Muscle layer of duodenum (tissue), 2 donors: ENCODE data around the gene PHLPP1.

Experiments used
- H3K27ac ChIP-seq: one replicate; pipeline ENCODE4 v1.7.0; 2013; ENCODE audit warnings: mild to moderate bottlenecking, low read length
- H3K27me3 ChIP-seq: one replicate; pipeline ENCODE4 v1.7.0; 2013; ENCODE audit warnings: low read depth, mild to moderate bottlenecking, control low read depth, low read length
- H3K36me3 ChIP-seq, 2 donors: one replicate each; pipeline ENCODE4 v1.7.0; 2013; ENCODE audit warnings: low read length in 2 of 2, control low read depth in 1 of 2, mild to moderate bottlenecking in 1 of 2; ENCODE audit not compliant: insufficient read depth in 2 of 2, control insufficient read depth in 1 of 2
- H3K4me1 ChIP-seq, 2 donors: one replicate each; pipeline ENCODE4 v1.7.0; 2013; ENCODE audit warnings: low read length in 2 of 2, mild to moderate bottlenecking in 2 of 2, control low read depth in 1 of 2, moderate library complexity in 1 of 2; ENCODE audit not compliant: insufficient read depth in 2 of 2, control insufficient read depth in 1 of 2
- H3K4me3 ChIP-seq, 2 donors: one replicate each; pipeline ENCODE4 v1.7.0; 2013; ENCODE audit warnings: low read length in 2 of 2, low read depth in 1 of 2, mild to moderate bottlenecking in 1 of 2
- H3K9me3 ChIP-seq, 2 donors: one replicate each; pipeline ENCODE4 v1.7.0; 2013; ENCODE audit warnings: low read length in 2 of 2, control low read depth in 1 of 2, mild to moderate bottlenecking in 1 of 2; ENCODE audit not compliant: control insufficient read depth in 1 of 2
- donor health status: healthy.

PHLPP1 gene

DNA sequence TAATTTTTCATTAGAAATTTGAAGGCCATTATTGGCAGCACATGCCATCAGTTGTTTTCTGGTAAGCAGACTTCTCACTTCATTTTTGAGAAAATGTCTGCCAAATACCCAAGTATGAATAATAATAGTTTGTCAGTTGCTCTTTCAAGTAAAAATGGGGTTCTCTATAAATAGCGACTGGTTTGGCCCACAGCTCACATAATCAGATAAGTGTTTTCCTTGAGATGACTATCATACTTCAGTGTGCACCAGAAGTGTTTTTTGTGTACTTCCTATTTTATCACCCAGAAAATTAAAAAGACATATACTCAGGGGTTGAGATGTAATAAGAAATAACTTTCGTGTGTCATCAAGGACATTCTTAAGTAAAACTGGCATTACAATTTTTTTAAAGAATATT lies 147.1 kb downstream of the PHLPP1 start:
- no peak overlapping the region for H3K27ac ChIP-seq

GRCh38 chr18:62863579-62864001 lies 148.2 kb downstream of the PHLPP1 start:
- H3K36me3 ChIP-seq: no peaks in the 10 kb centered on the region
- no peaks in the 10 kb centered on the region for H3K4me1 ChIP-seq
- no peak overlapping the region for H3K4me3 ChIP-seq
- H3K27me3 ChIP-seq: no peaks in the 10 kb centered on the region
- no peak overlapping the region for H3K27ac ChIP-seq
- H3K9me3 ChIP-seq: no peaks in the 10 kb centered on the region

More for the DNA sequence above, 147.1 kb downstream of the PHLPP1 start:
- Histone ChIP-seq H3K4me1 (no peaks in the 10 kb centered on the region), H3K9me3 (no peaks in the 10 kb centered on the region), H3K4me3 (no peak overlapping the region), H3K27me3 (no peaks in the 10 kb centered on the region), H3K36me3 (no peaks in the 10 kb centered on the region)

DNA sequence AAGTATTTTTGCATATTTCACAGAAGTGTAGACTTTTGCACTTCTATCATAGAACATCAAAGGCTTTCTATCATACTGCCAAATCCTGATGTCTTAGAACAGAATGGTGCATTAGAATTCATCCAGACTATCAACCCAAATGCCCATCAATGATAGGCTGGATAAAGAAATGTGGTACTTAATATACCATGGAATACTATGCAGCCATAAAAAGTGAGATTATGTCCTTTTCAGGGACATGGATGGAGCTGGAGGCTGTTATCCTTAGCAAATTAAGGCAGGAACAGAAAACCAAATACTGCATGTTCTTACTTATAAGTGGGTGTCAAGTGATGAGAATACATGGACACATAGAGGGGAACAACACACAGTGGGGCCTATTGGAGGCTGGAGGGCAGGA lies 150.2 kb downstream of the PHLPP1 start:
- Histone ChIP-seq H3K4me3 (no peak overlapping the region), H3K27ac (no peak overlapping the region), H3K4me1 (no peaks in the 10 kb centered on the region), H3K36me3 (no peaks in the 10 kb centered on the region), H3K27me3 (no peaks in the 10 kb centered on the region), H3K9me3 (no peaks in the 10 kb centered on the region)

DNA sequence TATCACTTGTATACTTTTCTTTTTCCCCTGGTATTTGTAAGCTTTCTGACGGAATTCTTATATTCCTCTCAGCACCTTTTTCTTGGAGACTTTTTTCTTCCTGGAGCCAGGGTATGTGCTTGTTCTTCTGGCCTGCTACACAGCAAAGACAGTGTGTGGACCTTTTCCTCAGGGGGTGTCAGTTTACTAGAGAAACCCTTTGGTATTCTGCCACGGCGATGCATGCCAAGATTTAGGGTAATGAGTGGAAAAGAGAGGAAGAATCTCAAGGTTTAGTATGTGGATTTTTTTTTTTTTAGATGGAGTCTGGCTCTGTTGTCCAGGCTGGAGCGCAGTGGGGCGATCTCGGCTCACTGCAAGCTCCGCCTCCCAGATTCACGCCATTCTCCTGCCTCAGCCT lies 152.2 kb downstream of the PHLPP1 start:
- H3K27me3 ChIP-seq: no peaks in the 10 kb centered on the region
- no peaks in the 10 kb centered on the region for H3K4me1 ChIP-seq
- H3K36me3 ChIP-seq: no peaks in the 10 kb centered on the region
- no peak overlapping the region for H3K4me3 ChIP-seq
- H3K9me3 ChIP-seq: no peaks in the 10 kb centered on the region
- H3K27ac ChIP-seq: no peak overlapping the region

DNA sequence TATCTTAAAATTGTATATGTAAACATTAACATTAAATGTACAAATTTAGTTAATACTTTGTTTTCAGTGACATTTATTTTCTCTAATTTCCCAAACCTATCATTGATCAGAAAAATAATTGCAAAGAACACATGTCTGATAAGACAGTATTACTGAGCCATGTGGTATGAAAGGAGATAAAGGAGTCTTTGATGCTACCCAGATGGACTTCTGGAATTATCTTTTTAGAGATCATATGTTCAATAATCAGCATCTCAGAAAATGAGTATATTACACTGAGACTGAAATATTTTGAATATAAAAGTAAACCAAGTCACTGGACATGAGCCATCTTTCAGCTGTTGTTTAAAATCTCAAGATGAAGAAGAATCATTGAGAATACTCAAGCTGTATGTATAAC lies 153.3 kb downstream of the PHLPP1 start:
- Histone ChIP-seq H3K36me3 (no peaks in the 10 kb centered on the region), H3K27me3 (no peaks in the 10 kb centered on the region), H3K27ac (no peak overlapping the region), H3K4me1 (no peaks in the 10 kb centered on the region), H3K9me3 (no peaks in the 10 kb centered on the region), H3K4me3 (no peak overlapping the region)

DNA sequence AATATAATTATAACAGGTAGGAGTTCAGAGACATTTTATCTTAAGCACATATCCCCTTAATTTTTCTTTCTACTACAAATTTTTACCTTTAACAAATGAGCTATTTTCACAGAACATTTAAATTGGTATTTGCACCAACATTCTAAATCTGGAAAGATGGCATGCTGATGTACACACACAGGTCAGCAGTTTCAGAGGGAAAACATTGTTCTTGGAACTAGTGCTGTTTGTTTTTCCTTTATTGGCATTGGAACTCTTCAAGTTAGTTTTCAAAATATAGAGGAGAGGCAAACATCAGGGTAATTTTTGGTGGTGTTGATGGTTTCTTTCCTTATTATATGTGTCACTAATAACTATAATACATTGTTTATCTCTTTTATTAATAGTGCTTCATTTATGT lies 155.3 kb downstream of the PHLPP1 start:
- H3K36me3 ChIP-seq: no peaks in the 10 kb centered on the region
- H3K27ac ChIP-seq: no peak overlapping the region
- no peak overlapping the region for H3K4me3 ChIP-seq
- H3K9me3 ChIP-seq: no peaks in the 10 kb centered on the region
- H3K27me3 ChIP-seq: no peaks in the 10 kb centered on the region
- H3K4me1 ChIP-seq: no peaks in the 10 kb centered on the region

DNA sequence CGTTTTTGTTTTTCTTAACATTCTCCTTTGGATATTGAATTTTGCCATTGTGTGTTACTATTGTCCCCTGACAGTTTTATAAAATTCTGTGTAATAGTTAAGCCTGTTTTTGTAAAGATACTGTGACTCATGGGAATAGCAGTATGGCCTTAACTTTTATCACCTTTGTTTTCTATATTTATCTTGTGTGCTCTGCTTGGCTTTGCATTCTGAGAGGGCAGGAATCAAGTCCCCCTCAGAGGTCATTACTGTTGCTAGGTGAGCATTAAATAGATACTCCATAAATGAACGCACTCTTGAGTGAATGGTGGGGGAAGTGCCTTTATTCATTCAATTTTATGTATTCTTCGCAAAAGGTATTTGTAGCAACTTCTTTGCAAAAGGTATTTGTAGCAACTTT lies 160.0 kb downstream of the PHLPP1 start:
- peaks cover 0 to 13% of the 10 kb centered on the region in 2 donors for H3K4me1 ChIP-seq
- no peaks in the 10 kb centered on the region for H3K27me3 ChIP-seq
- no peaks in the 10 kb centered on the region for H3K9me3 ChIP-seq
- H3K27ac ChIP-seq: no peak overlapping the region
- no peak overlapping the region for H3K4me3 ChIP-seq
- no peaks in the 10 kb centered on the region for H3K36me3 ChIP-seq

DNA sequence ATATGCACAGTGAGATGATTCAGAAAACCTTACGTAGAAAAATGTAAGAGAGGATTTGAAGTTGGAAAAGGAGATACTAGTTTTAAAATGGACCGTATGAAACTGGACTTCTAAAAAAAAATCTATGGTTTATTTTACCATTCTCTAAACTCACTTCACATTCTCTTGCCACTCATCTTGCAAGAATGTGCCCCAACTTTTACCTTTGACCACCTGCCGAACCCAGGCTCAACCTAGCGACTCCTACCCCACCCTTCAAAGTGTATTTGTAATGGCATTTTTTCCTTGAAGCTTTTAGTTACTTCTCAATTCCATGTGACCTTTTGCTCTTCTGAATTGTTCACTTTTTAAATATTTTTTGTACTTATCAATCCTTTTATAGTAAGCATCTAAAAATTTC lies 160.8 kb downstream of the PHLPP1 start:
- Histone ChIP-seq H3K36me3 (no peaks in the 10 kb centered on the region), H3K9me3 (no peaks in the 10 kb centered on the region), H3K4me1 (peaks cover 0 to 13% of the 10 kb centered on the region in 2 donors)

DNA sequence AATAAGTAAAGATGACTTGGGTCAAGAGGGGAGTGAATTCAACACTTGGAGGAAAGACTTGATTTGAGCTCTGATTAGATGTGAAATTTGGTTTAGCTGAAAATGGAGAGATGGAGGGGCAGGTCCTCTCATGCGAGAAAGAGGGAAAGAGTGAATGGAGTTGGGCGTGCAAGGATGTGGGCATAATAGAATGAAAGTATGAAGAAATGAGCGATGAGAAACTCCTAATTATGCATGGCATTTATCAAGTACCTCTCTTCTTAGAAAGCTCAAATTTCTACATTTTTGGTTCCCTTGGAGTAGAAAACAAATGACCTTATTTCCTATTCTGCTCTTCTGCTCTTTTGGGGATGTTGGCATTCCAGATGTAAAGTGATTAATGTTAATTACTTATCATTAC lies 161.5 kb downstream of the PHLPP1 start:
- Histone ChIP-seq H3K27ac (no peak overlapping the region), H3K9me3 (no peaks in the 10 kb centered on the region), H3K4me3 (no peak overlapping the region)

More for the DNA sequence above, 160.8 kb downstream of the PHLPP1 start:
- Histone ChIP-seq H3K27me3 (no peaks in the 10 kb centered on the region), H3K4me3 (no peak overlapping the region), H3K27ac (no peak overlapping the region)

GRCh38 chr18:62877411-62878221 lies 162.3 kb downstream of the PHLPP1 start:
- H3K36me3 ChIP-seq: no peaks in the 10 kb centered on the region
- H3K4me3 ChIP-seq: no peak overlapping the region
- no peaks in the 10 kb centered on the region for H3K9me3 ChIP-seq
- H3K4me1 ChIP-seq: peaks cover 0 to 13% of the 10 kb centered on the region in 2 donors
- no peaks in the 10 kb centered on the region for H3K27me3 ChIP-seq
- no peak overlapping the region for H3K27ac ChIP-seq

More for the DNA sequence above, 161.5 kb downstream of the PHLPP1 start:
- no peaks in the 10 kb centered on the region for H3K27me3 ChIP-seq
- peaks cover 0 to 13% of the 10 kb centered on the region in 2 donors for H3K4me1 ChIP-seq
- H3K36me3 ChIP-seq: no peaks in the 10 kb centered on the region

DNA sequence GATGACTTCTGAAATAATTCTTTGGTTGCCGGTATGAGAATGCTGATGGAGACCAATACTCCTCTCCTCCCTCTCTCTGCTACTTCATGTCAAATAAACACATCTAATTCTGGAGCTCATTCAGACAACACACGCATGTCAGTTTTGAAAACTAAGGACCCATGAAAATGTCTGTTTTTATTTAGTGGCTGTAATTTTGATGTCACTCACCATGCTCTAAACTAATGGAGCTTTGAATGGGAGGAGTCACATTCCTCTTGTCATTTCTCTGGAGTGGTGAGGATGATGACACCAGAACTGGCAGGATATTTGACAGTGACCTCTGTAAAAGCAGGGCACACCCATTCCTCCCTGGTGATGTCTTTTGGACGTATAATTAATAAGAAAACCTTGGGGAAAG lies 163.0 kb downstream of the PHLPP1 start:
- no peak overlapping the region for H3K27ac ChIP-seq

DNA sequence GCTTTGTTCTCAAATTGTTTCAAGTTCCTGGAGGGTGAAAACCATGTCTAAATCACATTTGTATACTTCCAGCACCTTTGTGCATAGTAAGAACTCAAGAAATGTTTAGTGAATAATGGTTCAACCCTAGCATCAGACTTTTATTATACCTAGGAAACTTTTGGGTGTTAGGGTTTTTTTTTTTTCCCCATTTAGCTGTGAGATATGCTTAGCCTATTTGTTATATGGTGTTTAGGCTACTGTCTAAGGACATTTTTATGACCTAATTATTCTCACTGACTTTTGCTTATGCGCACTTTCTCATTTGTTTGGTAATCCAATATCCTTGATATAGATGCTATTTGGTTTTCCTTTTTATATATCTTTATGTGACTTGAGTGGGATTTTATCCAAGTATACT lies 164.7 kb downstream of the PHLPP1 start:
- H3K36me3 ChIP-seq: no peaks in the 10 kb centered on the region
- H3K4me3 ChIP-seq: no peak overlapping the region
- H3K27ac ChIP-seq: no peak overlapping the region
- no peaks in the 10 kb centered on the region for H3K27me3 ChIP-seq
- peaks cover 0 to 13% of the 10 kb centered on the region in 2 donors for H3K4me1 ChIP-seq
- H3K9me3 ChIP-seq: no peaks in the 10 kb centered on the region

More for the DNA sequence above, 163.0 kb downstream of the PHLPP1 start:
- Histone ChIP-seq H3K36me3 (no peaks in the 10 kb centered on the region), H3K9me3 (no peaks in the 10 kb centered on the region), H3K27me3 (no peaks in the 10 kb centered on the region), H3K4me1 (peaks cover 0 to 13% of the 10 kb centered on the region in 2 donors), H3K4me3 (no peak overlapping the region)
